Cardiac fibroblast (primary cell): ENCODE measurements around the gene GNLY.

Source experiments
- DNase-seq, 2 donors: peaks; one replicate each; pipeline versions ENCODE4 v3.0.0 to v3.0.0-alpha.2; 2010; ENCODE audit warnings: low read depth in 2 of 2
- H3K4me3 ChIP-seq, 2 donors: replicated peaks in 1 of 2; 1 replicate in 1 of 2; 2 replicates in 1 of 2; pipeline ENCODE4 v1.5.1; 2011; ENCODE audit warnings: low read depth in 2 of 2, low read length in 2 of 2, mild to moderate bottlenecking in 2 of 2, moderate library complexity in 1 of 2
- CTCF ChIP-seq: IDR thresholded peaks from one replicate; pipeline ENCODE4 v1.5.1; 2011; ENCODE audit warnings: low read depth, mild to moderate bottlenecking, low read length, inconsistent platforms

GNLY gene

GRCh38 chr2:85730686-85731230, 36.6 kb downstream of the GNLY start:
- DNase-seq = no peak
- no peak for TF ChIP-seq CTCF
- no peak overlapping the region for H3K4me3 ChIP-seq

- no peak for TF ChIP-seq CTCF
- H3K4me3 ChIP-seq = no peak overlapping the region
- DNase-seq = no peak
Measured at GRCh38 chr2:85731606-85732005, 37.4 kb downstream of the GNLY start.

GRCh38 chr2:85732467-85733120, 38.4 kb downstream of the GNLY start:
- no peak for TF ChIP-seq CTCF
- DNase-seq = no peak
- H3K4me3 ChIP-seq = no peak overlapping the region

GRCh38 chr2:85733121-85733960, 39.2 kb downstream of the GNLY start:
- TF ChIP-seq CTCF = no peak
- DNase-seq = no peak
- no peak overlapping the region for H3K4me3 ChIP-seq

- DNase-seq = no peak
- no peak for TF ChIP-seq CTCF
Measured at GRCh38 chr2:85734015-85734414, 39.9 kb downstream of the GNLY start.

GRCh38 chr2:85734942-85735608, 40.9 kb downstream of the GNLY start:
- no peak for TF ChIP-seq CTCF
- peak; percentile 51 to 72 for DNase-seq

More at GRCh38 chr2:85734015-85734414, 39.9 kb downstream of the GNLY start:
- no peak overlapping the region for H3K4me3 ChIP-seq

More at GRCh38 chr2:85734942-85735608, 40.9 kb downstream of the GNLY start:
- H3K4me3 ChIP-seq = no peak overlapping the region
